SK-N-SH treated with all-trans-retinoic acid at 6 μM for 48 hours (cell line): ENCODE data around the gene FRS2.

Source experiments
- RARB ChIP-seq: fragments of 250-450 bp; sonication (Bioruptor Pico); IDR thresholded peaks from 2 replicates; pipeline ENCODE4 v1.8.0; 2021; ENCODE audit warnings: mild to moderate bottlenecking, moderate library complexity
- SNAI2 ChIP-seq: fragments of 250-450 bp; sonication (Bioruptor Pico); IDR thresholded peaks from 2 replicates; pipeline ENCODE4 v1.5.0; 2020; ENCODE audit warnings: mild to moderate bottlenecking, moderate library complexity
- TSHZ2 ChIP-seq: fragments of 250-450 bp; sonication (Bioruptor Pico); IDR thresholded peaks from 2 replicates; pipeline ENCODE4 v1.5.0; 2020; ENCODE audit warnings: mild to moderate bottlenecking, moderate library complexity

DNA sequence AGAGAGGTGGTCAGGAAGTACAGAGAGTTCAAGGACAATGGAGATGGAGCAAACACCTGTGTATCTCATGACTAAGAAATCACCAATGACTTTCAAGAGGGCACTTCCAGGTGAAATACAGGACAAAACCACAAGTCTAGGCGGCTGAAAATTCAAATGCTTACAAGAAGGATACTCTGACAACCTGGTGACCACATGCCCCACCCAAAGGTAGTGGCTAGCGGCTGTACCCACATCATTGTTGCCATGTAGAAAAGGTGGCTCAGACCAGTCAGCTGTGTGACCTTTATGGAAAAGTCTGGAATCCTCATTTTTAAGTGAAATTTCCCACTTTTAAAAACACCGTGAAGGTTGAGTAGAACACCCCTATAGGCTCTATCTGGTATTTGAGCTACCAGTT lies 48.6 kb upstream of the FRS2 start:
- TF ChIP-seq TSHZ2, result no peak
- TF ChIP-seq RARB, result no peak
- TF ChIP-seq SNAI2 (CRISPR knock-in tag), result no peak
